MM.1S (cell line): ENCODE data around the gene C17orf67.
A peak's percentile ranks its signal among the peaks of the same experiment; 100 is the strongest.

Experiments
- DNase-seq: peaks from one replicate; pipeline ENCODE4 v3.0.0-alpha.2; 2015
- H2AFZ ChIP-seq: fragments of 300-600 bp; sonication (generic); 2 replicates; pipeline ENCODE4 v1.6.0; 2016; ENCODE audit warnings: antibody characterized with exemption, low read length
- H3F3A ChIP-seq: fragments of 300-600 bp; sonication (generic); 2 replicates; pipeline ENCODE4 v1.6.1; 2016; ENCODE audit warnings: mild to moderate bottlenecking, antibody characterized with exemption, low read length, moderate library complexity, mixed read lengths; ENCODE audit not compliant: insufficient read depth
- H3K27ac ChIP-seq: fragments of 300-600 bp; sonication (generic); 2 replicates; pipeline ENCODE4 v1.5.1; 2016; ENCODE audit warnings: mild to moderate bottlenecking, low read length
- H3K27me3 ChIP-seq: fragments of 300-600 bp; sonication (generic); replicated peaks from 2 replicates; pipeline ENCODE4 v1.6.0; 2016; ENCODE audit warnings: low read length; ENCODE audit not compliant: insufficient read depth
- H3K36me3 ChIP-seq: fragments of 300-600 bp; sonication (generic); replicated peaks from 2 replicates; pipeline ENCODE4 v1.6.1; 2016; ENCODE audit warnings: mild to moderate bottlenecking, low read length, mixed read lengths; ENCODE audit not compliant: insufficient read depth
- H3K4me1 ChIP-seq: fragments of 300-600 bp; sonication (generic); 2 replicates; pipeline ENCODE4 v1.6.1; 2016; ENCODE audit warnings: low read length, mixed read lengths
- H3K4me2 ChIP-seq: fragments of 300-600 bp; sonication (generic); 2 replicates; pipeline ENCODE4 v1.6.0; 2016; ENCODE audit warnings: low read depth, low read length
- H3K4me3 ChIP-seq: fragments of 300-600 bp; sonication (generic); 2 replicates; pipeline ENCODE4 v1.5.1; 2016; ENCODE audit warnings: low read length, mixed read lengths
- H3K79me2 ChIP-seq: fragments of 300-600 bp; sonication (generic); 2 replicates; pipeline ENCODE4 v1.6.1; 2016; ENCODE audit warnings: mixed run types, low read length, mixed read lengths
- H3K9ac ChIP-seq: fragments of 300-600 bp; sonication (generic); 2 replicates; pipeline ENCODE4 v1.6.1; 2016; ENCODE audit warnings: low read length, mixed read lengths
- H3K9me2 ChIP-seq: fragments of 300-600 bp; sonication (generic); replicated peaks from 2 replicates; pipeline ENCODE4 v1.6.1; 2016; ENCODE audit warnings: mild to moderate bottlenecking, low read length, mixed read lengths; ENCODE audit not compliant: insufficient read depth
- H3K9me3 ChIP-seq: fragments of 300-600 bp; sonication (generic); replicated peaks from 2 replicates; pipeline ENCODE4 v1.6.1; 2016; ENCODE audit warnings: mild to moderate bottlenecking, low read length, mixed read lengths; ENCODE audit not compliant: insufficient read depth
- H4K20me1 ChIP-seq: fragments of 300-600 bp; sonication (generic); 2 replicates; pipeline ENCODE4 v1.6.1; 2016; ENCODE audit warnings: mild to moderate bottlenecking, low read length, moderate library complexity, mixed read lengths; ENCODE audit not compliant: insufficient read depth
- EZH2 ChIP-seq: fragments of 300-600 bp; sonication (generic); optimal IDR thresholded peaks from 2 replicates; pipeline ENCODE3; 2017; ENCODE audit warnings: low read depth, mild to moderate bottlenecking, antibody characterized with exemption, low read length, mixed read lengths
- EZH2phosphoT487 ChIP-seq: fragments of 300-600 bp; sonication (generic); IDR thresholded peaks from 2 replicates; pipeline ENCODE4 v1.6.1; 2018; ENCODE audit warnings: antibody characterized with exemption, low read length
- TF ChIP-seq, protein P1 (sequence below): fragments of 300-600 bp; sonication (generic); IDR thresholded peaks from 2 replicates; pipeline ENCODE4 v1.5.1; 2016; ENCODE audit warnings: antibody characterized with exemption, low read length, mixed read lengths

C17orf67 gene

DNA sequence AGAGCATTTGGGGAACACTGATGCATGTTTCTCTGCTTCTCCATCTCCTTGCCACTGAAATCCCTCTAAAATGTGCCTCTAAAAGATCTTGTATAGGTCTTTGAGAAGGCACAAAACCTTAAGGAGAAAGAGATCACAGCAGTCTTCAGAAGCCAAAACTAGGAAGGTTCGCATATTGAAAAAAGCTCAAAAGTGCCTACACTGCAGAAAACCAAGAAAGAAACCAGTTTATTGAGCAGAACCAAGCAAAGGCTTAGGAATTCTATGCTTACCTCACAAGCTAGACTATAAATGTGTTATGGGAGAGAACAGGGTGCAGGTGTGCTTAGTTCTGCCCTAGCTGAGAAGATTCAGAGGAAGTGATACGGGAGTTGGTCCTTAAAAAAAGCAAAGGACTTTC, 16.9 kb upstream of the C17orf67 start:
- Histone ChIP-seq H3K36me3 (peaks cover 5% of the 10 kb centered on the region; the same call in 1 of the 2 replicates), H4K20me1 (no peaks in the 10 kb centered on the region), H3K27me3 (no peaks in the 10 kb centered on the region), H3K79me2 (peaks cover 24% of the 10 kb centered on the region), H3K4me2 (peak overlapping the region; percentile 42), H3K9ac (peak overlapping the region; percentile 55), H3K9me3 (no peaks in the 10 kb centered on the region), H3K4me1 (peaks cover 35% of the 10 kb centered on the region), H3K4me3 (no peak overlapping the region), H3K27ac (peak overlapping the region; percentile 91), H3K9me2 (no peaks in the 10 kb centered on the region), H3F3A (peaks cover 33% of the 10 kb centered on the region), H2AFZ (no peak overlapping the region)
- TF ChIP-seq EZH2 (no peak), EZH2phosphoT487 (no peak)
- TF ChIP-seq, protein P1, sequence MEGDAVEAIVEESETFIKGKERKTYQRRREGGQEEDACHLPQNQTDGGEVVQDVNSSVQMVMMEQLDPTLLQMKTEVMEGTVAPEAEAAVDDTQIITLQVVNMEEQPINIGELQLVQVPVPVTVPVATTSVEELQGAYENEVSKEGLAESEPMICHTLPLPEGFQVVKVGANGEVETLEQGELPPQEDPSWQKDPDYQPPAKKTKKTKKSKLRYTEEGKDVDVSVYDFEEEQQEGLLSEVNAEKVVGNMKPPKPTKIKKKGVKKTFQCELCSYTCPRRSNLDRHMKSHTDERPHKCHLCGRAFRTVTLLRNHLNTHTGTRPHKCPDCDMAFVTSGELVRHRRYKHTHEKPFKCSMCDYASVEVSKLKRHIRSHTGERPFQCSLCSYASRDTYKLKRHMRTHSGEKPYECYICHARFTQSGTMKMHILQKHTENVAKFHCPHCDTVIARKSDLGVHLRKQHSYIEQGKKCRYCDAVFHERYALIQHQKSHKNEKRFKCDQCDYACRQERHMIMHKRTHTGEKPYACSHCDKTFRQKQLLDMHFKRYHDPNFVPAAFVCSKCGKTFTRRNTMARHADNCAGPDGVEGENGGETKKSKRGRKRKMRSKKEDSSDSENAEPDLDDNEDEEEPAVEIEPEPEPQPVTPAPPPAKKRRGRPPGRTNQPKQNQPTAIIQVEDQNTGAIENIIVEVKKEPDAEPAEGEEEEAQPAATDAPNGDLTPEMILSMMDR: no peak
- DNase-seq: peak; percentile 37

DNA sequence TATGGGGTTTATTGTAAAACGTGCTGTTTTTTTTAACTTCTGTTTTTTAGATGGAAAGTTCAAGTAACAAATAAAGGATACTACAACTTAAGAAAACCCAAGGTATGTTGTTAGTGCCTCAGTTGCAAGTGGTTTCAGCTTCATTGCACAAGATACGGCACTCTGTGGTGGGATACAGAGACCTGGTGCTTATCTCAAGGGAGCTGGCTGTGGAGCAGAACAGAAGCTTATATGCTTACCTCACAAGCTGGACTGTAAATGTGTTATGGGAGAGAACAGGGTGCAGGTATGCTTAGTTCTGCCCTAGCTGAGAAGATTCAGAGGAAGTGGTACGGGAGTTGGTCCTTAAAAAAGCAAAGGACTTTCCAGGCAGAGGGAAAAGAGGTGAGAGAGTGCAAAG, 15.4 kb upstream of the C17orf67 start:
- H3K27ac ChIP-seq: peak overlapping the region; percentile 91; the same call in 1 of the 2 replicates
- H3K4me2 ChIP-seq: peak overlapping the region; percentile 10; the same call in 1 of the 2 replicates
- TF ChIP-seq EZH2 (no peak), EZH2phosphoT487 (no peak)
- TF ChIP-seq, protein P1: no peak
- no peak overlapping the region for H3K9ac ChIP-seq
- no peak for DNase-seq
- no peaks in the 10 kb centered on the region for H3K27me3 ChIP-seq
- no peaks in the 10 kb centered on the region for H3K9me3 ChIP-seq
- peaks cover 33% of the 10 kb centered on the region for H3K79me2 ChIP-seq
- H3F3A ChIP-seq: peaks cover 33% of the 10 kb centered on the region
- H3K36me3 ChIP-seq: peaks cover 12% of the 10 kb centered on the region; the same call in 1 of the 2 replicates
- H3K4me1 ChIP-seq: peaks cover 35% of the 10 kb centered on the region
- no peaks in the 10 kb centered on the region for H4K20me1 ChIP-seq
- H2AFZ ChIP-seq: no peak overlapping the region
- H3K4me3 ChIP-seq: no peak overlapping the region
- no peaks in the 10 kb centered on the region for H3K9me2 ChIP-seq

DNA sequence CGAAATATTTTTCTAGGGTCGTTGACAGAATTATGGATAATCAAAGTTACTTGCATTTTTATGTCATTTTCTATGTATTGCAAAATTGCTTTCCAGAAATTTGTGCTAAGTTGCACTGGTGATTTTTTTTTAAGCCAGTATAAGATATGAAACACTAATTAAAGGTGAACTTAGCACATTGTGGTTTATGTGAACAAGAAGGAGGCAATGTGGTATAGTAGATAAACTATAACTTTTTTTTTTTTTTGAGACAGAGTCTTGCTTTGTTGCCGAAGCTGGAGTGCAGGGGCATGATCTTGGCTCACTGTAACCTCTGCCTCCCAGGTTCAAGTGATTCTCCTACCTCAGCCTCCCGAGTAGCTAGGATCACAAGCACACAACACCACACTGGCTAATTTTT, 13.4 kb upstream of the C17orf67 start:
- Histone ChIP-seq H3K9ac (no peak overlapping the region), H3K36me3 (peaks cover 12% of the 10 kb centered on the region; the same call in 1 of the 2 replicates), H3K4me1 (peaks cover 35% of the 10 kb centered on the region), H3K4me2 (no peak overlapping the region), H3K27ac (no peak overlapping the region), H4K20me1 (no peaks in the 10 kb centered on the region), H3K79me2 (peaks cover 39% of the 10 kb centered on the region), H2AFZ (no peak overlapping the region), H3K27me3 (no peaks in the 10 kb centered on the region), H3K9me2 (no peaks in the 10 kb centered on the region), H3K9me3 (no peaks in the 10 kb centered on the region), H3F3A (peaks cover 33% of the 10 kb centered on the region), H3K4me3 (no peak overlapping the region)
- no peak for DNase-seq
- TF ChIP-seq EZH2 (no peak), EZH2phosphoT487 (no peak)
- TF ChIP-seq, protein P1: no peak
